GM18909 (cell line): ENCODE results near the gene ZMAT3.
A peak's percentile ranks its signal among the peaks of the same experiment; 100 is the strongest.
"Not testable (repeated sequence)": the region's sequence is repeated elsewhere in the genome, so short reads cannot be mapped to it uniquely, and the experiment has no call there.

Experiments
- ATAC-seq: cut with Tn5 transposase; IDR thresholded peaks from one replicate; pipeline ENCODE4 v1.9.1; 2021; ENCODE audit warnings: mild to moderate bottlenecking; ENCODE audit not compliant: unreplicated experiment, poor library complexity

Gene ZMAT3

GRCh38 chr3:179071323-179072099 lies at the start of gene ZMAT3:
Gene ZMAT3, minus strand, starts transcription at chr3:179071809. Its CDS starts 4,057 bp downstream, at chr3:179067752.
- ATAC-seq: peak; percentile 70

DNA sequence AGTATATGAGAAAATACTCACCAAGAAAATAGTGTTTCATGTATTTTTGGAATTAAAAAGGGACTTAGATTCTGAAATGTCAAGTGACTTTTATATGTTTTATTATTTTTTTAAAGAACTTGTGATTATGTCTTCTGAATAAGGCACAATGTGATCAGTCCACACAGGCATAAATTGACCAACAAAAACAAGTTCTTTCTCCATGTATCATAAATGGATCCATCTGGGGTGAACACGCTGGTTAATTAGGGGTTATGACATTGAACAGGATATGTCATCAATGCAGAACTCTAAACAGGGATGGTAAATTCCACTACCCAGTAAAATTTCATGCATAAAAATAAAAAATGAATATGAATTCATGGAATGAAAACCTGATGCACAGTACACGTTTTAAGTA lies 45.2 kb upstream of the ZMAT3 start:
- ATAC-seq: no peak

DNA sequence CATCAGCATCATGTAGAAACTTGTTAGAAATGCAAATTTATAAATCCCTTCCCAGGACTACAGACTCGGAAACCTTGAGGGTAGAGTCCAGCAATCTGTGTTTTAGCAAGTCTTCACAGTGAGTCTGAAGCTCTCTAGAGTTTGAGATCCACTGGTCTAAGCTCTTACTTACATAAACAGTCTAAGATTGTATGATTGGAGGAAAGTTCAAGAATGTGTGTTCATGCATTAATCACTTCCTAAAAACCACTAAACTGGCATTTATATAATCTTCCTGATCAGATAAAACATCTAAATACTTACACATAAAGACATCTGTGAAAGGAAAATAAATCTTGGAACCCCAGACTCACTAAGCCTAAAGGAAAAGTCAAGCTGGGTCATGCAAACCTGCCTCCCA lies 43.8 kb upstream of the ZMAT3 start:
- ATAC-seq: not testable (repeated sequence)

DNA sequence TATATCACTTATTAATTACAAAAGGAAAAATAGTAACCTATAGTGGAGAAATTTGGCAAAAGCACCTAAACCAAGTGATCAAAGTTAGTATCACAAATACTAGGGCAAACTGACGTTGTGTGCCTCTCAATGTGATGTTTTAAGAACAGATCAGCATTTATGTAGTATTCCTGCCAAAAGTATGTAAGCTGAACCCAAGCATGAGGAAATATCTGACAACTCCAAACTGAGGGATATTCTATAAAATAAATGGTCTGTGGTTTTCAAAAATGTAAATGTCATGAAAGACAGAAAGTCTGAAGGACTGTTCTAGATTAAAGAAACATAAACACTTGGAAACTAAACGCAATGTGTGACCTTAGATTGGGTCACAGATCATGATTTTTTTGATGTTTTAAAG lies 42.3 kb upstream of the ZMAT3 start:
- ATAC-seq: no peak

DNA sequence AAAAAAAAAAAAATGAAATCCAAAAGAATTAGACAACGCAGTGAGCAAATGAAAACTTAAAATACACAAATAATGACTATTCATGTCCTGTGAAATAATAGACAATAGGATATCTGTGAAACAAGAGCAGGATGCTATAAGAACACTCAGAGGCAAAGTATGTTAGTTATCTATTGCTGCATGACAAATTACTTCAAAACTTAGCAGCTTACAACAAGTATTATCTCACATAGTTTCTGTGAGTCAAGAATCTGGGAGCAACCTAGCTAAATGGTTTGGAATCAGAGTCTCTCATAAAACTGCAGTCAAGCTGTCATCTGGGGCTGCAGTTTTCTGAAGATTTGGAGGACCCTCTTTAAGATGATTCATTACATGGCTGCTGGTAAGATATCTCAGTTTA lies 36.5 kb upstream of the ZMAT3 start:
- no peak for ATAC-seq

- no peak for ATAC-seq
Observed at GRCh38 chr3:179107617-179108016, 36.0 kb upstream of the ZMAT3 start.

DNA sequence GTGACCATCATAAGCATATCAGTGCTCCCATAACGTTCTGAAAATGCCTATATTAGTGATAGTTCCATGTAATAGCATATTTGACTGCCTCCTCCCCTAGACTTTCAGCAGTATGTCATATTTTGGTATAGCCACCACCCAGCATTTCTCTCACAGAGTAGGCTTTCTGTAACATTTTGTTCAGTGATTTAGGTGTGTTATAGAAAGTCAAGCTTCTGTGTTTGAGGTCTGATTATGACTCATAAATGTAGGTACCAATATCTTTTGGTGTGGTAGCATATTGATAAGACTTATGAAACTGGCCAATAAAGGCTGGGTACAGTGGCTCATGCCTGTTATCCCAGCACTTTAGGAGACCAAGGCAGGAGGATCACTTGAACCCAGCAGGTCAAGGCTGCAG lies 34.3 kb upstream of the ZMAT3 start:
- ATAC-seq: no peak

DNA sequence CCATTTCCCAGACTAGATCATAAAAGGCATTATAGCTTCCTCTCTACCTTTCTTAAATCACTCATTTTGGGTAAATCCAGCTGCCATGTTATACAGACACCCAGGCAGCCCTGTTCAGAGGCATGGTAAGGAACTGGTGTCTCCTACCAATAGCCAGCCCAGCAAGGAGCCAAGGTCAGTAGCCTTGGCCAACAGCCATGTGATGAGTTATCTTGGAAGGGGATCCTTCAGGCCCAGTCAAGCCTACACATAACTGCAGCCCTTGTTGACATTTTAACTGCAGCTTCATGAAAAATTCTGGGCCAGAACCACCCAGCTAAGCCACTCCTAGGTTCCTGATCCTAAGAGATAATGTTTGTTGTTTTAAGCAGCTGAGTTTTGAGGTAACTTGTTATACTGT lies 29.0 kb upstream of the ZMAT3 start:
- no peak for ATAC-seq

GRCh38 chr3:179098388-179099077 lies 26.9 kb upstream of the ZMAT3 start:
- no peak for ATAC-seq

GRCh38 chr3:179093807-179094206 lies 22.2 kb upstream of the ZMAT3 start:
- no peak for ATAC-seq

DNA sequence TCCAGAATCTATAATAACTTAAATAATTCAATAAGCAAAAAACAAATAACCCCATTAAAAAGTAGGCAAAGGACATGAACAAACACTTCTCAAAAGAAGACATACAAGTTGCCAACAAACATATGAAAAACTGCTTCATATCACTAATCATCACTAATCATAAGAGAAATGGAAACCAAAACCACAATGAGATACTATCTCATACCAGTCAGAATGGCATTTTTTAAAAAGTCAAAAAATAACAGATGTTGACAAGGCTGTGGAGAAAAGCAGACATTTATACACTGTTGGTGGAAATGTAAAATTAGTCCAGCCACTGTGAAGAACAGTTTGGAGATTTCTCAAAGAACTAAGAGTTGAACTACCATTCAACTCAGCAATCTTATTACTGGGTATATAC lies 19.5 kb upstream of the ZMAT3 start:
- ATAC-seq: peak; percentile 71

- no peak for ATAC-seq
Observed at GRCh38 chr3:179088306-179088705, 16.7 kb upstream of the ZMAT3 start.

GRCh38 chr3:179083977-179084376 lies 12.4 kb upstream of the ZMAT3 start:
- ATAC-seq: peak; percentile 48

- no peak for ATAC-seq
Observed at GRCh38 chr3:179082416-179082815, 10.8 kb upstream of the ZMAT3 start.

- no peak for ATAC-seq
Observed at GRCh38 chr3:179081885-179082284, 10.3 kb upstream of the ZMAT3 start.

DNA sequence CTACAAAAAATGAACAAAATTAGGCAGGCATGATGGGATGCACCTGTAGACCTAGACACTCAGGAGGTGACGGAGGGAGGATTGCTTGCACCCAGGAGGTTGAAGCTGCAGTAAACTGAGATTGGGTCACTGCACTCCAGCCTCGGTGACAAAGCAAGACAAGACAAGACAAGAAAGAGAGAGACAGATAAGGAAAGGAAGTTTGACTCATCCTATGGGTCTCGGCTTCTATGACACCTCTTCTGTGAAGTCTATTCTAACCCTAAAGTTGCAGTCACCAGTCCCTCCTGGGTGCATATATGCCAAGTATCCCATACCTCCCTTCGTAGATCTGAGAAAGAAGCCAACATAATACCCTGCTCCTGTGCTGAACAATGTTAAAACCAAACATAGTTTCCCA lies 7.9 kb upstream of the ZMAT3 start:
- no peak for ATAC-seq

DNA sequence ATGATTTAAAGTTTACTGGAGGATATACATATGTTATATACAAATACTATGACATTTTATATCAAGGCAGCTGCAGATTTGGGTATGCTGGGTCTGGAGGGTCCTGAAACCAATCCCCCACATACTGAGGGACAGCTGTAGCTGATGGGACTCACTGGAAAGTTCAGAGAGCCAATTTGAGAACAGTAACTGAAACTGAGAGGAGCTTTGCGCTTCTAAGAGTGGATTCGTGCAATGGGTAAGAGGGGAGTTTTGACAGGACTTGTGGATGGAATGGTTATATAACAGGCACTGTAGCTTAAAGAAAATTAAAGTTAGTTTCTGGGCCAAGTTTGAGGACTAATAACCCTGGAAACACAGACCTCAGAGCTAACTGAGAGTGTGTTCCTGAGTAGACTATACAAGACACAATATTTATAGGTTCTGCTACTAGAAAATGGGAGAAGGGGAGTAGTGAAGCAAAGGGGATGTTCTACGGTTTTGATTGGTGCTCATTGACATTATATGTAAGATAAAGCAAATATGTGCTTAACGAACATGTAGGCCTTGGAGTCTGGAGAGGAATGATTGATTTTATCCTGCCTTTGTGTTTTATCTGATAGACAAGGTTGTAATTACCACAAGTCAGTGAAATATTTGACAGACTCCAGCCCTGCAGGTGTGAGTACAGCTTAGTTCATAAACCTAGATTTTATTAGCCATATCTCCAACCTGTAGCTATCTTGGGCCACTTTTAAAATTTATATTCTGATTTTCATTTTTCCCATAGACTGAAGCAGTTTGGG lies 4.8 kb upstream of the ZMAT3 start:
- peak; percentile 37 for ATAC-seq

- peak; percentile 26 for ATAC-seq
Observed at GRCh38 chr3:179074656-179075055, 3.0 kb upstream of the ZMAT3 start.

DNA sequence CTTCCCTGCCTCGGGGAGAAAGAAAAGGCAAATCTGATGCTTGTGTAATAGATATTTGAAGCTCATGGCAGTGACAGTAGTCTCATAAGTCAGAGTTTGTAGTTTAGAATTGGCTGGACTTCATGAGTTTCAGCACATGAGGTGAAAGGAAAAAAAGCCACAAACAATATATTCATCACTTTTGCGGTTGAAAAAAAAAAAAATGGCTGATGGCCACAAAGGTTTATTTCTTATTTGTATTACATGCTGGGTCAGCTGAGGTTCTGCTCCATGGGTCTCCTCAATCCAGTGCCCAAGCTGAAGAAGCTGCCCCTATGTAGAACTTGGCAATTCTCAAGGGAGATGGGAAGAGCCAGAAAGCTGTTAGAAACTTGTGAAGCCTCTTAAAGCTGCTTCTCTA lies 2.2 kb upstream of the ZMAT3 start:
- no peak for ATAC-seq

DNA sequence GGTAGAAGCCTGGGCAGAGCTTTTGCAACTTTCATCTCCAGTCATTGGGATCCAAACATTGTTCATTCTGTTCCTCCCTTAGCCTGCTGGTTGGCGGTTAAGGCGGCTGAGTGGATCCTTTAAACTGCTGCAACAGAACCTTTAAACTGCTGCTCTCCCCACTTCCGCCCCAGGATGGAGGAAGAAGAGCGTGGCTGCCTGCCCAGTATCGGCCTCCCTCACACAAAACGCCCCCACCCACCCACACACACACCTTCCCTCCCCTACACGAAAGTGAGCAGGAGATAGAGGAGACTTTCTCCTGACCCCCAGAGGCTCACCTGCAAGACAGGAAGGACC lies 460 bp upstream of the ZMAT3 start:
- ATAC-seq: peak; percentile 37

DNA sequence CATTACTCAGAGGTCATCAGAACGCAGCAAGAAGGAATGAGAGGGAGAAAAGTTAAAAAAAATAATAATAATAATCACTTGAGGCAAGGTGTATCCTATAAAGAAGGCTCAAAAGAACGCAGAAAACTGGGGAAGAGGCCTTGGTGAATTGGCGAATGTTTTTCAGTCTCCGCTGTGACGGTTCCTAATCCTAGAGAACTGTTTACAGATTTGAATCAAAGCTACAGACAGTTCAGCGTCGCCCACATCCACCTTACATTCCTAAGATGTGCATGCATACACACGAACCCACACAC lies 634 bp downstream of the ZMAT3 start:
- no peak for ATAC-seq
